Measurements from ENCODE around the gene TACR1.
"Not testable (repeated sequence)": the region's sequence is repeated elsewhere in the genome, so short reads cannot be mapped to it uniquely, and the experiment has no call there.

The TACR1 gene

DNA sequence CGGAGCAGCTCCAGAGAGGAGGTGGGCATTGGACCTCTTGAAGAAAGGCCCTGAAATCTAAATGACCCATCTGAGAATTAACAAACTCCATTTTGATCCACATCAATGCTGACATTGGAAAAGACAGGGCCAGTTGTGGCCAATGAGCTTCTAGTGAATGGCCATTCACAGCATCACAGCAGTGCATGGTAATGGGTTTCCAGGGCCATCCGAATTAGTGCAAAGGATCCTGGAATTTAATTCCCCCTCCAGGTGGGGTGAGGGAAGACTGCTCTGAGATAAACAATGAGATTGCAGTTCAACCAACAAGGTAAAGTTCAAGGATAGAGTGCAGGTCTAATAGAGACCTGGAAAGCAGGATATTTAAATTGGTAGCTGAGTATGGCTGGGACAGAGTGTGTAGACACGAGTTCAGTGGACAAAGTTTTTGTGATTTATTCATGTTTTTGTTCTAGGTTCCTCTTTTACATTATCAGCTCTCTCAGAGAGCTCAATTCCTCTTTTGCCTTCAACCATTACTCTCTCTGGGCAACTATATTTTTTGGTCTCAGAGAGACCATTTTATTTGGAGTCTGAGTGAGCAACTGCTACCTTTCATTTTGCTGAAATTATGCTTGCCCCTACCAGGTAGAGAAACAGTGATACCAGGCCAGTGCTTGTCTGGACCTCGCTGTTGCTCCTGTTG, 5.0 kb downstream of the TACR1 start:
- no peak for DNase-seq

DNA sequence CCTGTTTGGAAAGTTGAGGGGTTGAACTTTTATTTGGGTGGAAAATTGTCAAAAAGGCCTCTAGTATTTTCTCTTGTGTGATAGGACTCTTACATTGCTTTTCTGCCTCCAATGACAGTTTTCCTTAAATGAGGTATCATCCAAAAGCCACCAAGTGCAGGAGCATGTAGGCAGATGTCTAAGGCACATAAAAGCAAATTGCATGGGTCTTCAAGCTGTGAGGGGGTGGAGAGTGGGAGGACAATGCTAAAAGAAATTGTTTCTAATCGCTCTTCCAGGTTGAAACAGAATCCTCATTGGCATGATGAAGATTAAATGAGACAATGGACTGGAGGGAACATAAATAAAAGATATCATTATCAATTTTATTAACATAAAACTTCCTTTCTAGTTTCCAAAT, 6.8 kb downstream of the TACR1 start:
- DNase-seq: no peak

DNA sequence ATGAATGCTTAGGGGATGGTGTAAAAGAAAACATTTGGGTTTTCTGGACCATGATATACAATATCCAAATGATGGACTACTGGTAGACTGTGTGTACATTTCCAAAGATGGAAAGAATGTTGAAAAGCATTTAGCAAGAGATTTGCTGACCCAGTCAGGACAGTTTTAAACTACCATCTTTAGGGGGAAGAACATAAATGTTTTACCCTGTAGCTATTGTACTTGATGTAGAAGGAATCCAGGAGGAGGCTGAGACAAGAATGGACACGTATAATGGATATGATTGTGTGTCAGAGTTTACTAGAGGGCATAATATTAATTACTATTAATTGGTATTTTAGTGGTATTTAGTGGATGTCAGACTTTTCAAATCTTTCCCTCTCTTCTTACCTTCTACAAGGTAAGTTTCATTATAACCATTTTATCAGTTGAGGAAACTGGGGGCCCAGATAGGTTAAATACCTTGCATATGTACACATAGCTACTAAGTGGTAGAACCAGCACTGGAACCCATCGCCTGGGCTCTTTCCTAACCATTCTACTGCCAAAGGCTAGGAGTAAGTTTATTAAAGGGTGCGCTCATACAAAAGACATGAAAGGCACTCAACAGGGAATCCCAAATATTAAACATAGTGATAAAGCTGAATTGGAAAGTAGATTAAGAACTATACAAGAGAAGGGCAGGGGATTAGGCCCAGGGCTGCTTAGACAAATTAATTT, 8.9 kb downstream of the TACR1 start:
- no peak for DNase-seq

DNA sequence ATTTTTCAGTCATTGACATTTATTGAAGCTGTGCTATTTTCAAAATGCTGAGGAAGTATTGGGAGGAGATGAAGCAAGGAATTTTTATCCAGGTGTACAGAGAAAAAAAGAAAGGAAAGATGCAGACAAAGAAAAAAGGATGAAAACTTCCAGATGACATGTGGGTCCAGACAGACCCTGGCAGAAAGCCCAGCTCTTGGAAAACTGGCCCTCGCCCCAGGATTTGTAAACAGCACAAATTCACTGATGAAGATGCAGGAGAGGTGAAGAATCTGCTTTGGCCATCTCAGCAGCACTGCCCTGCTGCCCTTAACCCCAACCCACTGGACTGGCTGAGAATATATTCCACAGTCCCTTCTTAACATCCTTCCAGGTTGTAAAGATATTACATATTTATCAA, 12.5 kb downstream of the TACR1 start:
- DNase-seq: peak; percentile 21

DNA sequence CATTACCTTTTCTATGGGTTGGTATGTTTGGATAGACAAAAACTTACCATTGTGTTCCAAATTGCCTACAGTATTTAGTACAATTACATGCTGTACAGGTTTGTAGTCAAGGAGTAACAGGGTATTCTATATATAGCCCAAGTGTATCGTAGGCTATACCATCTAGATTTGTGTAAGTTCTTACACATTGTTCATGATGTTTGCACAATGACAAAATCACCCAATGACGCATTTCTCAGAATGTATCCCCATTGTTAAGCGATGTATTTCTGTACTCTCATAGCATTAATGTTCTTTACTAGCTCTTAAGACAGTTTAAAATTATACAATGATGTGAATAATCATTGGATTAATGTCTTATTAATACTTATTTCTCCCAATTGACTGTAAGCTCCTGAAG, 16.7 kb downstream of the TACR1 start:
- DNase-seq: no peak

DNA sequence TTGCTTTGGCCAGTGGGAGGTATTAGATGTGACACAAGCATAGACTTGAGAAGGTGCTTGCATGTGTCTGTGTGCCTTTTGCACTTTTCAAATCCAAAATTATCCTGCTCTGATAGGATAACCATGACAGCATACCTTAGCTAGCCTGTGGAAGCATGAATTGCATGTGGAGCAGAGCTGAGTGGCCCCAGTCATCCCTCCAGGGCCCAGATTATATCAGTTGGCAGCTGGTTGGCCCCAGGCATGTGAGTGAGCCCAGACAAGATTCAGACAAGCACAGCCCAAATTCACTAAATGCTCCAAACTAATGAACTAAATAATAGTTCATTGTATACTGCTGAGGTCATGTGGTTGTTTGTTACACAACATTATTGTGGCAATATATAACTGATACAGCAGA, 18.8 kb downstream of the TACR1 start:
- DNase-seq: no peak

DNA sequence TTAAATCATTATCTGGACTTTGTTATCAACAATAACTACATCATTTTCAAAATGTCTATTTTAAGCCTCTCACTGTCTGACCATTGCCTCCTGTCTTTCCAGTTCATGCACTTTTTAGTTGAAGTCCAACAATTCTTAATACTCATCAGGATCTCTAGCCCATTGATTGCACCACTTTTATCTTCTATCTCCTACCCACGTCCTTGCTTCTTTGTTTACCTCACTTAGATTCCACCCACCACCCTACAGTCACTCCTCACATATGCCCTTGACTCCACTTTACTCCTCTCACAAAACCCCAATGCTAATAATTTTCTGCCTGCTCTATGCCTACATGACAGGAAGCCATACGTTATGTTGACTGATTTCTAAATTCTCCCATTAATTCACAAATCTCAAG, 21.9 kb downstream of the TACR1 start:
- DNase-seq: no peak

DNA sequence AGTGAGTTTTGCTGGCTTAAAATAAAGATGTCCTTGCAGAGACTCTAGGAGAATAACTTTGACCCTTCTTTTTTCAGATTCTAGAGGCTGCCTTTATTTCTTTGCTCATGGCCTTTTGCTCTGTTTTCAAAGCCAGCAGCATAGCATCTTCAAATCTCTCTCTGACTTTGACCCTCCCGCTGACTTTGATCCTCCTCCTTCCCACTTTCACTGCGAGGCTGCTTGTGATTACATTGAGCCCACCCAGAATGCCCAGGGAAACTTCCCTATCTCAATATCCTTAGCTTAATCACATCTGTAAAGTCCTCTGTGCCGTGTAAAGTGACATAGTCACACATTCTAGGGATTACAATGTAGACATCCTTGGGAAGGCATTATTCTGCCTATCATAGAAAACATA, 23.9 kb downstream of the TACR1 start:
- no peak for DNase-seq

DNA sequence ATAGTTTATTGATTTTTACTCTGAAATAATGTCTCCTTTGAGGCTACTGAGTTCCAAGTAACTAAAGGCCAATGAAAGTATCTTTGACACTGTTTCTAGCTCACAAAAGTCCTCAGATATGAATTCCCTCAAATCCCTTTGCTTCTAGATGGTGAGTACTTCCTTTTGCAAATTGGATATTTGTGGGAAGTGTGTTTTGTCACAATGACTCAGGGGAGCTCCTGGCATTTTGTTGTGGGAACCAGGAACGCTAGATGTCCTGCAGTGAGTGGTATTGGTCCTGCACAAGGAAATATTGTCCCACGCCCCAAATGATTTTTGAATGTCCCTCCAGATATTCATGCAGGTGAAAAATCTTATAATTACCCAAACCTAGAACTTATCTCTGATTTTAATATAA, 24.3 kb downstream of the TACR1 start:
- no peak for DNase-seq

DNA sequence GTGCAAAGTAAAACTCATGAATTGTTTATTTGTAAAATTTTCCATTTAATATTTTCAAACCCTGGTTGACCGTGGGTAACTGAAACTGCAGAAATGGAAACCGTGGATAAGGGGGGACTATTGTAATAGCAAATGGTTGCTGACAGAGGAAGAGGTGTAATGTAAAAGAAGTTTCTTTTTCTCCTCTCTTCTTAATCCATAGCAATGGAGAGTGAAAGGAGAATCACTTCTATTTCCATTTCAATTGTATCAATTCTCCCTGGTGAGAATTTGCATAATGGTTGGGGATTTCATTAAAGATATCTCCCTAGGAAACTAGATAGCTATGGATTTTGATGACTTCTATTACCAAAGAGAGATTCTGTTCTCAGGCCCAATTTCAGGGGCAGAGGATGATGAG, 24.8 kb downstream of the TACR1 start:
- no peak for DNase-seq

DNA sequence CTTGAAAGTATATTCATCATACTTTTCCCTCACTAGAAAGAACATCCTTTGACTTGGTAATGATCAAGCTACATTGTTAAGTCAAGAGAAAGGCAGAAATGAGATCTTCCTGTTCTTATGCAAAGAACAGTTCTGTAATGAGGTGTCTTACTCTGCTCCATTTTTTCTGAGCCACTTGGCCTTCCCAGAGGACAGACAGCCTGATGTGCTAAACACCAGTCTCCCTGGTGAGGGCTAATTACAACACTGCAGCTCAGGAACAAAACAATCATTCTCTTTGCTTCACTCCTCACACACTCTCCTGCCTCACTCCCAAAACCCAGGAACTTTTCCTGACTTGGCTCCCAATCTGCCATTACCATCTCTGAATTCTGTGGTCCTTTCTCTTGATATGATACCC, 25.6 kb downstream of the TACR1 start:
- no peak for DNase-seq

DNA sequence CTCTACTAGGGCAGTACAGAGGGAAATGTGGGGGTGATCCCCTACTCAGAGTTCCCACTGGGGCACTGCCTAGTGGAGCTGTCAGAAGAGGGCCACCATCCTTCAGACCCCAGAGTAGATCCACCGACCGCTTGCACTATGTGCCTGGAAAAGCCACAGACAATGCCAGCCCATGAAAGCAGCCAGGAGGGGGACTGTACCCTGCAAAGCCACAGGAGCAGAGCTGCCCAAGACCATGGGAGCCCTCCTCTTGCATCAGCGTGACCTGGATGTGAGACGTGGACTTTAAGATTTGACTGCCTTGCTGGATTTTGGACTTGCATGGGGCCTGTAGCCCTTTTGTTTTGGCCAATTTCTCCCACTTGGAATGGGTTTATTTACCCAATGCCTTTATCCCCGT, 27.9 kb downstream of the TACR1 start:
- not testable (repeated sequence) for DNase-seq

DNA sequence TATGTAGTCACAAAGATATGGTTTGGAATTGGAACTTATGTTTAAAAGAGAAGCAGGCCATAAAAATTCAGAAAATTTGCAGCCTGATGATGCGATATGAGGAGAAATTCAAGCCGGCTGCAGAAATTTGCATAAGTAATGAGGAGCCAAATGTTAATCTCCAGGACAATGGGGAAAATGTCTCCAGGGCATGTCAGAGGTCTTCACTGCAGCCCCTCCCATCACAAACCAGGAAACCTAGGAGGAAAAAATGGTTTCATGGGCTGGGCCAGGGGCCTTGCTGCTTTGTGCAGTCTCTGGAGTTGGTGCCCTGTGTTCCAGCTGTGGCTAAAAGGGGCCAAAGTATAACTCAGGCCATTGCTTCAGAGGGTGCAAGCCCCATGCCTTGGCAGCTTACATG, 28.4 kb downstream of the TACR1 start:
- DNase-seq: no peak

DNA sequence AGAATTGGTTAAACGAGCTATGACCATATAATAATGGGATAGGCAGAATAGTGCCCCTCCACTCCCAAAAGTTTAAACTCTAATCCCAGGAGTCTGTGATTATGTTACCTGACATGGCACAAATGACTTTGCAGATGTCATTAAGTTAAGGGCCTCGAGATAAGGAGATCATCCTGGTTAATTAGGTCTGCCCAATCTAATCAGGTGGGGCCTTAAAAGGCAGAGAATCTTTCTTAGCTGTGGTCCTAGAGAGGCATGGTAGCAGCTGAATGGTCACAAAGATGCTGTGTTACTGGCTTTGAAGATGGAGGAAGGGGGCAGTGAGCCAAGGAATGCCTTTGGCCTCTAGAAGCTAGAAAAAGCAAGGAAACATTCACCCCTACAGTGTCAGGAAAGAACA, 31.1 kb downstream of the TACR1 start:
- no peak for DNase-seq

DNA sequence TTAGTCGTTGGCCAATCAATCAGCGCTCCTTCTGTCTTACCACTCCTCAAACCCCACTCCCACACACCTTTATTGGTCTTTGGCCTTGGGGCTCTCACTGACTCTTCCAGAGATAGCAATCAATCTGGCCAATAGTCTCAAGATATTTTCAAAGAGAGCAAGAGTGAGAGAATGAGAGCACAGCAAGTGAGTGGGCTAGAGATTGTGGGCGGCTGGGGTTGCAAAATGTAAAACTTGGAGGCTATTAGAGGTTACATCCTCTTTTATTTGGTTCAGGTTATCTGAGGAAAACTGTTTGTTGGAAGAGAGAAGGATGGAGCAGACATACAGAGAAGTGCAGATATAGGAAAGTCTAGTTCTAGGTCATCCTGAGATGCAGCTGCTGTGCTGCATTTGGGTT, 32.8 kb downstream of the TACR1 start:
- no peak for DNase-seq

DNA sequence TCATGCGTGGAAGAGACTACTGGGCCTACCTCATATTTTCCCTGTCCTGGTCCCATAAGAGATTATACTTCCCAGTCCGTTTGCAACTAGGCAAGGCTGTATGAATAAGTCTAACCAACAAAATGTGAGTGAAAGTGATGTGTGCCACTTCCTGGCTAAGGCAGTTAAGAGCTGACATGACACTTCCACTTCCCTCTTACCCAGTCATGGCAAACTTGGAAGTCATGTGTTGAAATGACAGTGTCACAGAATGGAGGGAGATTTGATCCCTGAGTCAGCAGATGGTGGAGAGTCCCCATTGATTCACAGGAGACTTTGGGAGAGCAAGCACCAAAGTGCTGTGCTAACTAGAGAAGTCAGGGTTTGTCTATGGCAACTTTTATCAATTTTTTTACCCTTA, 36.4 kb downstream of the TACR1 start:
- DNase-seq: no peak

DNA sequence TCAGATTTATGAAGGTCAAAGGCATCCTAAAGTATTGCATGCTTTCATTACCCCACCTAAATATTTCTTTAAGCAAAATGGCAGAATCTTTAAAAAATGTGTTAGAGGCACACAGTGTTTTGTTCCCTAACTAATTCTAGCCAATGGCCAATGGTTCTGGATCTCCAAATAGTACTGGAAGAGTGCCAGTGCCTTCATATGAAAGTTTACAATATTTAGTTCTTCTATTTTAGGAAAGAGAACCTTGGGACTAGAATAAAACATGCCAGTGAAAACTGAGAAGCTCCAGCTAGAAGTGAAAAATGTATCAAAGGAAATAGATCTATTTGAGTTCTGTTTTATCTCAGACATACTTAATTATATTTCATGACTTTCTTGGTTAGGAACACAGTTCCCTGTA, 37.1 kb downstream of the TACR1 start:
- no peak for DNase-seq

DNA sequence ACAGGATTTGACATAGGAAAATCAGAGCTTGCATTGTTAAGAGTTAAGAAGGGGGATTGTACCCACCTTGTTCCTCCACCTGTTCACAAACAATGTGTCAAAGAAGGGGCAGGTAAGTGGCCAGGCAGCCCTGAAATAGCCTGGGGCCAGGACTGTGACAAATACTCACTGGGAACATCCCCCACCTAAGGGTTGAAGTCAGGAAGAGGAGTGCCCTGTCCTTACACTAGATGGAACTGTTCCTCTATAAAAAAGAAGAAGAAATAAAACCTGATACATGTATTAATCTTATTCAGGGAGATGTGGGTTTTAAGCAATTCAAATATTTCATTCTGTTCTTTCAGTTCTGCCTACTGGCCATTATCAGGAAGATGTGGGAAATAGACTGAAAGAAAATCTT, 41.9 kb downstream of the TACR1 start:
- DNase-seq: no peak

DNA sequence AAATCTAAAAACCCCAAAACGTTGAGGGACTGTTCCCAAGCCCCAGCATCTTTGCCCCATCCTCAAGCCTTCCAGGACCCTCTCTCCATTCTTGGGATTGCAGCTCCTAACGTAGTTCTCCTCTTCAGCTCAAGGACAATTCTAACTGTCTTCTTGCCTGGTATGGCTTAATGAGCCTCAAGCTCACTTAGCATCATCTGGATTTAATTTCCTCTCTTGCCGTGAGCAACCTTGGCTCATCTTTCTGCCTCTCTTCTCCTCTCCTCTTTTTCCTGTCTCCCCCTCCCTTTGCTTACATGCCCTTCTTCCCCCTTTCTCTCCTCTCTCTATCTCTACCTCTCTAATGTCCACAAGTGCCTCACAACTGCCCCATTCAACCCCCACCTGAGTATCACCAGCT, 44.2 kb downstream of the TACR1 start:
- no peak for DNase-seq

DNA sequence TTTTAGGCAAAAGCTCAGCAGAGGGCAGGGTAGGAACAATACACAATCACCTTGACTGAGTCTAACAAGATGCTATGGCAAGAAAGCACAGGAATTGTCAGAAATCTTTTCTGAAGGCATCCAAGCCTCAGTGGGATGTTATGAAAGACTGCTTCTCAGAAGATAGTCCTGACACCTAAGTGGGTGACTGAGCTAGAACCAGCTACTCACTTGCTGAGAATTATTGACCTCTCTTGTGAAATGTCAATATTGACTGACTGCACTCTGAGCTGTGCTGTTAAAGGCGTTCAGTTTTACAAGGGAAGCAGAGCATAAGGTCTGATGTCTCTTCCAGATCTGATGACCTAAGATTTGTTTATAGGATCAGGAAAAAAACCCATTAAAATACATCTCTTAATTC, 46.1 kb downstream of the TACR1 start:
- no peak for DNase-seq

DNA sequence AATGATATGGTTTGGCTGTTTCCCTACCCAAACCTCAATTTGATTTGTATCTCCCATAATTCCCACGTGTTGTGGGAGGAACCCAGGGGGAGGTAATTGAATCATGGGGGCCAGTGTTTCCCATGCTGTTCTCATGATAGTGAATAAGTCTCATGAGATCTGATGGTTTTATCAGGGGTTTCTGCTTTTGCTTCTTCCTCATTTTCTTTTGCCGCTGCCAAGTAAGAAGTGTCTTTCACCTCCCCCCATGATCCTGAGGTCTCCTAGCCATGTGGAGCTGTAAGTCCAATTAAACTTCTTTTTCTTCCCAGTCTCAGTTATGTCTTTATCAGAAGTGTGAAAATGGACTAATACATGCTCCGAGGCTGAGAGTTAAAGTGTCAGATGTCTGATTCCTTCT, 47.1 kb downstream of the TACR1 start:
- not testable (repeated sequence) for DNase-seq

DNA sequence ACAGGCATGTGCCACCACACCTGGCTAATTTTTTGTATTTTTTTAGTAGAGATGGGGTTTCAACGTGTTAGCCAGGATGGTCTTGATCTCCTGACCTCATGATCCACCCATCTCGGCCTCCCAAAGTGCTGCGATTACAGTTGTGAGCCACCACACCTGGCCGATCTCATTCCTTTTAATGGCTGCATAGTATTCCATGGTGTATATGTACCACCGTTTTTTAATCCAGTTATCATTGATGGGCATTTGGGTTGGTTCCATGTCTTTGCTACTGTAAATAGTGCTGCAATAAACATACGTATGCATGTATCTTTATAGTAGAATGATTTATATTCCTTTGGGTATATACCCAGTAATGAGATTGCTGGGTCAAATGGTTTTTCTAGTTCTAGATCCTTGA, 51.4 kb downstream of the TACR1 start:
- not testable (repeated sequence) for DNase-seq

DNA sequence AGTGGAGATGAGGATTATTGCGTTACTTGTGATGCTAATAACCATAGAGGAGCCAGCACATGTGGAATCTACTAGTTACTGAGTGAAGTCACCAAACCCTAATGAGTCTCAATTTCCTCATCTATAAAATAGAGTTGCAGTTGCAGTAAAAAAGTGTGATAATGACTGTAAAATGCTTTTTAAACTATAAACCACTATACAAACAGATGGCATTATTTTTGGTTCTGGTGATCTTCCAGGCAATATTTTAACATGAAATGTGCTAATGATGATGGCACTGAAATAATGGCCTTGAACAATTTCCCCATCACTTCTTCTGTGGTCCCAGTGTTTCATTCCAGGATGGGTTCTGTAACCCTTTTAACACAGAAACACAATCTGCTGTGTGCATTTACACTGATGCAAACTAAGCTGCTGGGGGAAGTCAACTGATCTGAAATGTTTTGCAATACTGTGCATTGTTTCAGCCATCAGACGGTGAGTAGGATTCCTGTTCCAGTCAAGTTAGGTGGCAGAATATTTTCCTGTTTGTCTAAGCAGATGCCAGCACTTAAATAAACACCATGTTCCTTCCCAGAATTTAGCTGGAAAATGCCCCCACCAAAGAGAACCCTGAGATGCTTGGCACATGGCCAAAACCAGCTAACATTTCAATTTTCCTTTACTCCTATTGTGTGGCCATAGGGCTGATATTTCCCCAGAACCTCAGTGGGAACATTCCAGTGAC, 52.6 kb downstream of the TACR1 start:
- DNase-seq: no peak

DNA sequence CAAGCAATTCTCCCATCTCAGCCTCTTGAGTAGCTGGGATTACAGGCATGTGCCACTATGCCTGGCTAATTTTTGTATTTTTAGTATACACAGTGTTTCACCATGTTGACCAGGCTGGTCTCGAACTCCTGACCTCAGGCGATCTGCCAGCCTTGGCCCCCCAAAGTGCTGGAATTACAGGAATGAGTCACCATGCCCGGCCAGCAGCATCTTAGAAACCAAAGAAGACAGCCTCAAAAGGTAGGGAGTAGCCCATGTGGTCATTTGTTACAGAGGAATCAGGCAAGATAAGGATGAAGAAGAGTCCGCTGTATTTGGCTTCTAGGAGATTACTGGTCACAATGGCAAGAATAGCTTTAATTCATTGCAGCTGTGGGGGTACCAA, 53.1 kb downstream of the TACR1 start:
- DNase-seq: not testable (repeated sequence)
